Stomach (tissue), 9 donors: Measurements from ENCODE around the gene BCL2L1. TPM values are rescaled to one million over a fixed set of nuclear protein-coding genes. Genes with fewer than 3 reads are reported as not detected.

ENCODE experiments used
- DNase-seq, 2 donors: peaks; one replicate each; pipeline versions ENCODE4 v3.0.0 to v3.0.0-alpha.2; 2013 to 2019
- H3K27ac ChIP-seq, 5 donors: fragments of 200-600 bp in 4 of 5; sonication (generic) in 4 of 5; one replicate each; pipeline ENCODE4 v1.5.1; 2013 to 2019; ENCODE audit warnings: mild to moderate bottlenecking in 1 of 5, moderate library complexity in 1 of 5
- H3K27me3 ChIP-seq, 3 donors: fragments of 200-600 bp; sonication (generic); one replicate each; pipeline ENCODE4 v1.5.1; 2017 to 2019; ENCODE audit warnings: mixed run types in 1 of 3
- H3K36me3 ChIP-seq, 4 donors: fragments of 200-600 bp; sonication (generic); 1 replicate in 3 of 4; 2 replicates in 1 of 4; pipeline ENCODE4 v1.5.1; 2016 to 2019
- H3K4me1 ChIP-seq, 4 donors: fragments of 200-600 bp; sonication (generic); one replicate each; pipeline ENCODE4 v1.5.1; 2016 to 2019
- H3K4me3 ChIP-seq, 4 donors: fragments of 200-600 bp; sonication (generic) in 3 of 4; one replicate each; pipeline ENCODE4 v1.5.1; 2016 to 2019; ENCODE audit warnings: mild to moderate bottlenecking in 1 of 4
- H3K9me3 ChIP-seq, 4 donors: fragments of 200-600 bp; sonication (generic); one replicate each; pipeline ENCODE4 v1.5.1; 2016 to 2019
- EP300 ChIP-seq: sonication (generic); formaldehyde crosslinking; IDR thresholded peaks from one replicate; pipeline ENCODE4 v1.6.1; 2017; ENCODE audit warnings: antibody characterized with exemption
- POLR2A ChIP-seq, 4 donors: fragments of 450-650 bp; IDR thresholded peaks; one replicate each; pipeline ENCODE4 v1.6.1; 2016; ENCODE audit warnings: antibody characterized with exemption in 4 of 4, control low read depth in 2 of 4, mild to moderate bottlenecking in 1 of 4, moderate library complexity in 1 of 4
- POLR2AphosphoS5 ChIP-seq, 3 donors: sonication (generic); formaldehyde crosslinking; IDR thresholded peaks; one replicate each; pipeline ENCODE4 v1.6.1; 2016; ENCODE audit warnings: antibody characterized with exemption in 3 of 3
- WGBS, 5 donors: extraction: QIAGEN DNeasy Blood & Tissue Kit in 3 of 5; methylation state at CpG; one replicate each; pipeline versions ENCODE4 v1.1.5 to v1.1.7; 2013 to 2018; 5-methylcytosine and 5-hydroxymethylcytosine counted together
- intact Hi-C: fragments of 100-400 bp; cut with DNase I; formaldehyde crosslinking; loops from one replicate; pipeline ENCODE4 v1.15.1; 2023; ENCODE audit warnings: low total_unique reads
- polyA plus RNA-seq, 3 donors: library from polyadenylated mRNA; stranded (reverse); fragments of 200-250 nt; gene quantifications; one replicate each; pipeline ENCODE4 v1.2.3, GENCODE V29; 2013
- total RNA-seq, 5 donors: library from RNA; depleted of rRNA; stranded (reverse); fragments of >200 nt; gene quantifications; one replicate each; pipeline versions ENCODE4 v1.1.0 to v1.2.3, GENCODE V29; 2014 to 2016
- TF ChIP-seq, protein P1 (sequence below), 7 experiments: fragments of 450-650 bp in 4 of 7; fragments of 200-600 bp in 3 of 7; sonication (generic) in 3 of 7; IDR thresholded peaks; one replicate each; pipeline ENCODE4 v1.5.1; 2016 to 2019; ENCODE audit warnings: antibody characterized with exemption in 7 of 7, control low read depth in 2 of 7, mild to moderate bottlenecking in 1 of 7
- donor health status: healthy with polysubstance abuse.
- donor health status: Bipolar disorder and iron deficiency.
- donor health status: healthy.

The BCL2L1 gene
- total and polyA plus RNA-seq, 8 donors = 47.1 to 210 (median 70.8) TPM

- H3K27me3 ChIP-seq = no peaks in the 10 kb centered on the region
- no peaks in the 10 kb centered on the region for H3K9me3 ChIP-seq
- 29 to 70% (median 49%) methylated on average over 5 of the region's 5 CpGs for WGBS, 5 donors
- H3K4me3 ChIP-seq = no peak overlapping the region
- peaks cover 18 to 70% (median 50%) of the 10 kb centered on the region in 4 donors for H3K36me3 ChIP-seq
- peak; percentile 36 to 76 for DNase-seq
- peak overlapping the region; percentile 88 to 100 (median 98) for H3K27ac ChIP-seq
- H3K4me1 ChIP-seq = peaks cover 77 to 99% (median 96%) of the 10 kb centered on the region in 4 donors
- TF ChIP-seq POLR2A (IDR thresholded peaks at IDR 0.05) = no peak
- TF ChIP-seq, protein P1, sequence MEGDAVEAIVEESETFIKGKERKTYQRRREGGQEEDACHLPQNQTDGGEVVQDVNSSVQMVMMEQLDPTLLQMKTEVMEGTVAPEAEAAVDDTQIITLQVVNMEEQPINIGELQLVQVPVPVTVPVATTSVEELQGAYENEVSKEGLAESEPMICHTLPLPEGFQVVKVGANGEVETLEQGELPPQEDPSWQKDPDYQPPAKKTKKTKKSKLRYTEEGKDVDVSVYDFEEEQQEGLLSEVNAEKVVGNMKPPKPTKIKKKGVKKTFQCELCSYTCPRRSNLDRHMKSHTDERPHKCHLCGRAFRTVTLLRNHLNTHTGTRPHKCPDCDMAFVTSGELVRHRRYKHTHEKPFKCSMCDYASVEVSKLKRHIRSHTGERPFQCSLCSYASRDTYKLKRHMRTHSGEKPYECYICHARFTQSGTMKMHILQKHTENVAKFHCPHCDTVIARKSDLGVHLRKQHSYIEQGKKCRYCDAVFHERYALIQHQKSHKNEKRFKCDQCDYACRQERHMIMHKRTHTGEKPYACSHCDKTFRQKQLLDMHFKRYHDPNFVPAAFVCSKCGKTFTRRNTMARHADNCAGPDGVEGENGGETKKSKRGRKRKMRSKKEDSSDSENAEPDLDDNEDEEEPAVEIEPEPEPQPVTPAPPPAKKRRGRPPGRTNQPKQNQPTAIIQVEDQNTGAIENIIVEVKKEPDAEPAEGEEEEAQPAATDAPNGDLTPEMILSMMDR (IDR thresholded peaks at IDR 0.05) = no peak
- TF ChIP-seq POLR2AphosphoS5 (IDR thresholded peaks at IDR 0.05) = peak in 1 of 3 donors; percentile 18
- TF ChIP-seq EP300 = no peak
- intact Hi-C loops = no loop called here
Observed at GRCh38 chr20:31710423-31711108, 12.1 kb downstream of the BCL2L1 start.

DNA sequence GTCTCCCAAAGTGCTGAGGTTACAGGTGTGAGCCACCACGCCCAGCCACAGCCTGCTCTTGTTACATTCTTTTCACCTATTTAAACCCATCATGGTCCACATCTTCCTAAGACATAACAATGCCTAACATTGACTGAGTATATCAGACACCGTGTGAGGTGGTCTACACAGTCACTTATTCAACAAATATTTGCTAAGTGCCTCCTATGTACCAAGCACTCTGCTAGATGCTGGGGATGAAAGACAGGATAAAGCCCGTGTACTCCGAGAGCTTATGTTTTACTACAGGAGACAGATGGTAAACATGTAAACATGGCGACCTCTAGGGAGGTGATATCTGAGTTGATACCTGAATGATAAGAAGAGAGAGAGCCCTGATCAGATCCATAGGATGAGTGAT is 12.7 kb downstream of the BCL2L1 start:
- Histone ChIP-seq H3K9me3 (no peaks in the 10 kb centered on the region), H3K36me3 (peaks cover 18 to 67% (median 45%) of the 10 kb centered on the region in 4 donors), H3K4me1 (peaks cover 83 to 99% (median 96%) of the 10 kb centered on the region in 4 donors), H3K4me3 (no peak overlapping the region), H3K27ac (peak overlapping the region; percentile 90 to 100 (median 98)), H3K27me3 (no peaks in the 10 kb centered on the region)
- WGBS, 5 donors = 53 to 74% (median 59%) methylated on average over 5 of the region's 5 CpGs
- no peak for TF ChIP-seq POLR2A (IDR thresholded peaks at IDR 0.05)
- TF ChIP-seq, protein P1 (IDR thresholded peaks at IDR 0.05) = no peak
- no peak for TF ChIP-seq EP300
- no peak for TF ChIP-seq POLR2AphosphoS5 (IDR thresholded peaks at IDR 0.05)
- no peak for DNase-seq
- intact Hi-C loops = no loop called here

GRCh38 chr20:31708736-31709534 is 13.7 kb downstream of the BCL2L1 start:
- TF ChIP-seq, protein P1 (IDR thresholded peaks at IDR 0.05) = no peak
- TF ChIP-seq POLR2A (IDR thresholded peaks at IDR 0.05) (no peak), POLR2AphosphoS5 (IDR thresholded peaks at IDR 0.05) (no peak), EP300 (no peak)
- WGBS, 5 donors = 73 to 89% (median 86%) methylated on average over 11 of the region's 11 CpGs
- intact Hi-C loops = no loop called here
- peaks cover 18 to 60% (median 39%) of the 10 kb centered on the region in 4 donors for H3K36me3 ChIP-seq
- H3K27ac ChIP-seq = peak overlapping the region; percentile 90 to 100 (median 98)
- no peaks in the 10 kb centered on the region for H3K27me3 ChIP-seq
- H3K4me1 ChIP-seq = peaks cover 84 to 99% (median 95%) of the 10 kb centered on the region in 4 donors
- no peaks in the 10 kb centered on the region for H3K9me3 ChIP-seq
- peak in 1 of 2 donors; percentile 57 for DNase-seq
- H3K4me3 ChIP-seq = no peak overlapping the region

GRCh38 chr20:31707994-31708735 is 14.5 kb downstream of the BCL2L1 start:
- Histone ChIP-seq H3K4me3 (no peak overlapping the region), H3K27ac (peak overlapping the region; percentile 90 to 100 (median 98)), H3K4me1 (peaks cover 77 to 95% (median 92%) of the 10 kb centered on the region in 4 donors), H3K36me3 (peaks cover 18 to 53% (median 35%) of the 10 kb centered on the region in 4 donors), H3K27me3 (no peaks in the 10 kb centered on the region), H3K9me3 (no peaks in the 10 kb centered on the region)
- WGBS, 5 donors = 12 to 42% (median 16%) methylated on average over 2 of the region's 2 CpGs
- intact Hi-C loops = no loop called here
- TF ChIP-seq EP300 (no peak), POLR2A (IDR thresholded peaks at IDR 0.05) (no peak), POLR2AphosphoS5 (IDR thresholded peaks at IDR 0.05) (peak in 1 of 3 donors; percentile 36)
- TF ChIP-seq, protein P1 (IDR thresholded peaks at IDR 0.05) = no peak
- DNase-seq = peak; percentile 80 to 85
